GM19455 (cell line): Measurements from ENCODE around the gene GATC.
"Not testable (repeated sequence)": the region's sequence is repeated elsewhere in the genome, so short reads cannot be mapped to it uniquely, and the experiment has no call there.

Source experiments
- ATAC-seq: cut with Tn5 transposase; IDR thresholded peaks from one replicate; pipeline ENCODE4 v1.9.1; 2021; ENCODE audit not compliant: unreplicated experiment

GATC gene

GRCh38 chr12:120432772-120433525, 13.3 kb upstream of the GATC start:
- no peak for ATAC-seq

DNA sequence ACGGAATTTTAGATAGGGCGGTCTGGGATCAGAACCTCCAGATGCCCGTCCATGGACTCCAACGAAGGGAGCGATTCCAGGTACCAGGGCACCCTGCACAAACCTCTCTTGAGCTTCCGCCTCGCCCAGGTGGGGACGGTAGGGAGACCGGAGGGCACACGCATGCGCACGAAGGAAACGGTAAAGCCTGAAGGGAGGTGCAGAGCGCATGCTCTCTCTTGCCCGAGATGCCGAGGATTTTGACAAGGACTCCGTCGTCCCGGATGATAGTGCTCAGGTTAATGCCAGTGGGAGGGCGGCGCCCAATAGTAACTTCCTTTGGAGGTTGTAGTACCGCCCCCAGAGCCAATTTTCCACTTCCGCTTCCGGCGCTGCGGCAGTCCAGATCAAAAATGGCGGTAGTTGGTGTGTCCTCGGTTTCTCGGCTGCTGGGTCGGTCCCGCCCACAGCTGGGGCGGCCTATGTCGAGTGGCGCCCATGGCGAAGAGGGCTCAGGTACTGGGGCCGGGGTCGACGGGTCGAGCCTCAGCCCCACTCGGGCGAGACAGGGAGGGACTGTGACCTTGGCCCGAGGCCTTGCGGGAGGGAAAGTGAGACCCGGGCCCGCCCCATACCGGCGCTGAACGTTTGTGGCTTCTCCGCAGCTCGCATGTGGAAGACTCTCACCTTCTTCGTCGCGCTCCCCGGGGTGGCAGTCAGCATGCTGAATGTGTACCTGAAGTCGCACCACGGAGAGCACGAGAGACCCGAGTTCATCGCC, 8.3 kb upstream of the GATC start, which contains the start of gene COX6A1:
Gene COX6A1, plus strand, starts transcription at position 379 of the 760 bp plus-strand sequence. Its CDS starts 14 bp downstream, at position 393.
- peak; percentile 96 for ATAC-seq

DNA sequence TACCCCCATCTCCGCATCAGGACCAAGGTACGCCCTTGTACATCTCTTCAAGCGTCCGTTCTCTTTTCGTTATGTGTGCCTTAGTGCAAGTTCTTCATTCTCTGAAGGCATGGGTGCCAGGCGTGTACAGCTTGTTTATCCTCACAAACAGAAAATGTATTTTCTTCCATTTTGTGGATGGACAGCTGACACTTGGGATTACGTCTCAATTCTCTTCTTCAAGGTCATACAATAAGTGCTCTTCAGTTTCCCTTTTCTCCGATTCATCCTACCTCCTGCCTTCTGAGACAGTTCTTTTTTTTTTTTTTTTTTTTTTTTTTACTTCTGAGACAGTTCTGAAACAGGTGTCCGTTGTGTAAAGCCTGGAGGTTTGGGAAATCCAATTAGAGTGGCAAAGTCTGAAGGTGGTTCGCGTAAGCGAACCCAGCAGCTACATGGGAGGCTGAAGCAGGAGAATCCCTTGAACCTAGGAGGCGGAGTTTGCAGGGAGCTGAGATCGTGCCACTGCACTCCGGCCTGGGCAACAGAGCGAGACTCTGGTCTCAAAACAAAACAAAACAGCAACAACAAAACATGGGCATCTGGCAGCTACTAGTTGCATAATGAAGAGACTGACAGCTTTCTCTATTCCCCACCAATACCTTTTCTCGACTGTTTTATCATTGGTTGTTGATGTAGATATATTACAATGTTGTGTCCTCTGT, 7.6 kb upstream of the GATC start:
- ATAC-seq, result peak; percentile 4

DNA sequence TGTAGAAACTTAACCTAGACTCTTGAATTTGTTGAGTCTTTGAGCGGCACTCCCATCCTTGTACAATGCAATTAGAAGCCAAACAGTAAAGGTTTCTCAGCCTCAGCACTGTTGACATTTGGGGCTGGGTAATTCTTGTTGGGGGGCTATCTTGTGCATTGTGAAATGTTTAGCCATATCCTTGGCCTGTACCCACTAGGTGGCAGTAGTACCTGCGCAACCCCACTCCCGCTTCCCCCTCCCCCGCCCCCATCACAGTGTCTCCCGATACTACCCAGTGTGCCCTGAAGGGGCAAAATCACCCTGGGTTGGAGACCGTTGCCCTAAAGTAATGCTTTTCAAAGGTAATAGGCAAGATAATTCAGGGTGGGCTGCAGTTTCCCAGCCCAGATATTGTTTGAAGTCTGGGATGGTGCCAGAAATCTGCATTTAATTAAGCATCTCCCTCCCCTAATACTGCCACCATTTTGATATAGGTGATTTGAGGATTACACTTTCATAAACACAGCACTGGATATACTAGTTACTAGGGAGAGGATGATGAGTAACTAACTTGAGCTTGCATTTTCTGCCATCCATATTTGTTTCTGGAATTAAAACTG, 6.5 kb upstream of the GATC start:
- ATAC-seq, result no peak

DNA sequence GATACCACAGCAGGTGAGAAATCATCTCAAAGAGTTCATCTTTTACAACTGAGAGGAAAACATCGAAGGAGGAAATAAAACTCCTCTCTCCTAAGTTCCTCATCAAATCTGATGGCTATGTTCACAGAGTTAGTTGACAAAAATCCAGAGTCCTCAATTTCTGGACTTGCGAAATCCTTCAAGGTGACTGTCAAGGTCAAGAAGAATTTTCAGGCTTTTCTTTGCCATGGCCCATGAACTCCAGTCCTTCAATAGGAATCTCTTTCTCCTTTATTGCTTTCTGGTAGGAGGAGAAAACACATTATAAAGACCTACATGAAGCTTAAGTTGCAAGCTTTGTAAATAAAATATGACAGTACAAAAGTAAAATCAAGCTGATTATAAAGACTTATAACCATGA, 1.6 kb upstream of the GATC start:
- ATAC-seq, result no peak

- ATAC-seq, result not testable (repeated sequence)
Measured at GRCh38 chr12:120446844-120447178, 567 bp downstream of the GATC start.

DNA sequence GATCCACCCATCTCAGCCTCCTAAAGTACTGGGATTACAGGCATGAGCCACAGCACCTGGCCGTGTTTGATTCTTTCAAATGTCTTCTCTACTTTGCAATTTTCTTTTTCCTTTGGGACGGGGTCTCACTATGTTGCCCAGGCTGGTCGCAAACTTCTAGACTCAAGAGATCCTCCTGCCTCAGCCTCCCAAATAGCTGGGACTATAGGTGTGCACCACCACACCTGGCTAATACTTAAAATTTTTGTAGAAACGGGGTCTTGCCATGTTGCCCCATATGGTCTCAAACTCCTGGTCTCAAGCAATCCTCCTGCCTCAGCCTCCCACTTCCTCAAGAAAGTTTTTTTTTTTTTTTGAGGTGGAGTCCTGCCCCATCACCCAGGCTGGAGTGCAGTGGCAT, 1.7 kb downstream of the GATC start:
- ATAC-seq, result no peak

GRCh38 chr12:120452524-120452923, 6.3 kb downstream of the GATC start:
- not testable (repeated sequence) for ATAC-seq

DNA sequence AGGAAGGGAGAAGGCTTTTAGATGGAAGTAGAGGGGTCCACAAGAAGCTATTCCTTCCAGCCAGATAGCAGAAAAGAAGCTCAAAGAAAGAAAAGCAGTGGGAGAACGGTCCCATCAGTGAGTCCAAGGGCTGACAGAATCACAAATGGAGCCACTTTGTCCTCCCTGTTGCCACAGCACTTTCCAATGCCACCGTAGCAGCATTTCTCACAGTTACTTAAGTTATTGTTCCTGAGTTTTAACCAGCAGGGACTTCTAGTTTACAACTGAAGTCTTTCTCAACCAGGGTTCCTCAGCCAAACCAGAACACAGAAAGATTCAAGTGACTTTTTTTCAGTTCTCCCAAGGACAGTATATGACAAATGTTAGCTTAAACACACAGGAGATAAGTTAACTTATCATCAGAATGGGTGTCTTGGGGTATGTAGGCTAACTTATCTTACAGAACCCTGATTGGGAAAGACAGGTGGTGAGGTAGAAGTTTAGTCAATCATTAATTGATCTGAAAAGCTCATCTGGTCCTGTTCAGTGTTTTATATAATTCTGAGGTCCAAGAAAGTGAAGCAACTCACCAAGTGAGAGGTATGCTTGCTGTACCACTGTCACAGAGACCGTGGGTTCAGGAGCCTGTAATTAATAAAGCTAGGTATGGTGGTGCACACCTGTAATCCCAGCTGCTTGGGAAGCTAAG, 7.0 kb downstream of the GATC start:
- ATAC-seq, result no peak

DNA sequence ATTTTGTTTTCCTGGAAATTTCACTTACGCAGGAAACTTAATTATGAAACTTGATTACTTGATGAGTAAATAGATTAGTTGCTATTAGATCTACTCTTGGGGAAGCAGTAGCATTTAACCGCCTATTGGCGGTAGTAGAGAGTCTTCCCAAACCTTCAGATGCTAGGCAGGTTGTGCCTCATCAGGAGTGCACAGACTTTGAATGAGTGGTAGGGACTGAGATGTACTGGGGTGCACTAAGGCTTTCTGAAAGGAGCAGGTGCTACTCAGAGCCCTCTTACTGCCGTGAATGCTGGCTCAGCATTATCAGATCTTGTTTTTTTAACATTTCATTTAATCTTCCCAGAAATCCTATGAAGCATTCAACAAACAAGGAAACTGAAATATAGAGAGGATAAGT, 7.7 kb downstream of the GATC start:
- ATAC-seq, result no peak

- ATAC-seq, result no peak
Measured at GRCh38 chr12:120455302-120455701, 9.1 kb downstream of the GATC start.

- no peak for ATAC-seq
Measured at GRCh38 chr12:120457133-120457532, 10.9 kb downstream of the GATC start.

DNA sequence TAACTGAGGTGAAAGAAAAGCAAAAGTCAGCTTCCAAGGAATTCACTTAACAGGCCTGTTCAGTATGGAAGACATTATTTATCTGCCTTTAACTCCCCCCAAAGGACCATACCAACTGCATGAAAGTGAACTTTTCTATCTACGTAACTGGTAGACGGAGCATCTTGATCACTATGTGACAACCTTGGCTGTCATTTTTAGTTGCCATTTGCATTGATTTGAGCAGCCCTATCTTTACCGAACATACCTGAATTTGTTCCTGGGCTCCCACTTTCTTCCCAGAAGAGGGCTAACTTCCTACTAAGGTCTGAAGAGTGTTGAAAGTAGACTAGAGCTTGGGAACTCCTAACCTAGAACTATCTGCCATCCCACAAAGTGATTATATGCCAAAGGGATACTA, 13.9 kb downstream of the GATC start:
- no peak for ATAC-seq

- no peak for ATAC-seq
Measured at GRCh38 chr12:120462099-120462640, 15.9 kb downstream of the GATC start.

GRCh38 chr12:120463712-120464111, 17.5 kb downstream of the GATC start:
- no peak for ATAC-seq

GRCh38 chr12:120465756-120466155, 19.5 kb downstream of the GATC start:
- ATAC-seq, result no peak

DNA sequence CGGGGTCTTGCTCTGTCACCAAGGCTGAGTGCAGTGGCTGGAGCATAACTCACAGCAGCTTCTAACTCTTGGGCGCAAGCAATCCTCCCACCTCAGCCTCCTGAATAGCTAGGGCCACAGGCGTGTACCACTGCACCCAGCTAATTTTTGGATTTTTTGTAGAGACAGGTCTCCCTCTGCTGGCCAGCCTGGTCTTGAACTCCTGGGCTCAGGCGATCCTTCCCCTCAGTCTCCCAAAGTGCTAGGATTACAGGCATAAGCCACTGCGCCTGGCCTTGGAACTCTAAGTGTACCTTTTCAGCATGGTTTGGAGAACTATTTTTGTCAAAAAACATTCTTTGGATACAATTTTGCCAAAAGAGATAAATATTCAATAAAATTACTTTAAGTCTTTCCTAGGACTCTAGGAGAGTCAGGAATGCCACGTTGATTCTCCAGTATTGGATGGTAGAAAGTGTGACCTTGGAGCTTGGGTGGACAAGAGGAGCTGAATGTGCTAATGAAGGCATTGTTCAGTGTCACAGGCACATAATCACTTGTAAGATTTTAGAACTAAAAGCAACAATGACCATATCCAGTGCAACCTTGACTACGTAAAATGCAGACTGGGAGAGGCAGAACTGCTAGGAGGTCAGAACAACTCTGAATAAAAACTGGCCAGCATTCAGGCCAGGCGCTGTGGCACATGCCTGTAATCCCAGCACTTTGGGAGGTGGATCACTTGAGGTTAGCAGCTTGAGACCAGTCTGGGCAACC, 20.5 kb downstream of the GATC start:
- no peak for ATAC-seq

GRCh38 chr12:120467439-120467838, 21.2 kb downstream of the GATC start:
- ATAC-seq, result no peak

DNA sequence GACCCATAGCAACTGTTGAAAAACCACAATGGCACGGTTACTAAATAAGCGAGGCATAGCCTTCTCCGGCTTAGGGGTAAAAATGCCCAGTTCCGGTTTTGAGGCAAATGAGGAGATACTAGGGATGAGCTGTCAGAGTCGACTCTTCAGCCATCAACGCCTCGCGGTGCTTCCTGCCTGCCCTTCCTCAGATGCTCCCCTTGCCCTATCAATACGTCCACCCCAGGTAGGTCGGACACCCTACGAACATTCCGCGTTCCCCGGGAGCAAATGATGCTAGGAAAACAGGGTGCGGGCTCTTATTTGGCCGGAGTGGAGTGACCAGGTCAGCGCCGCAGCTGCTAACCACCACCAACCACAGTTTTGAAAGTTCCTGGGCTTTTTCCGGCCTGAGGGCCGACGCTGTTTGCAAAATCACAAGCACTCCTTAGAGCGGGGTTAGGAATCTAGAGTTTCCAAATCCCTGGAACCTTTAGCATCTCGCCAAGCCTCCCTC, 22.1 kb downstream of the GATC start:
- ATAC-seq, result no peak
